ENCODE data around the gene CARD19.
A peak's percentile ranks its signal among the peaks of the same experiment; 100 is the strongest.

CARD19 gene

DNA sequence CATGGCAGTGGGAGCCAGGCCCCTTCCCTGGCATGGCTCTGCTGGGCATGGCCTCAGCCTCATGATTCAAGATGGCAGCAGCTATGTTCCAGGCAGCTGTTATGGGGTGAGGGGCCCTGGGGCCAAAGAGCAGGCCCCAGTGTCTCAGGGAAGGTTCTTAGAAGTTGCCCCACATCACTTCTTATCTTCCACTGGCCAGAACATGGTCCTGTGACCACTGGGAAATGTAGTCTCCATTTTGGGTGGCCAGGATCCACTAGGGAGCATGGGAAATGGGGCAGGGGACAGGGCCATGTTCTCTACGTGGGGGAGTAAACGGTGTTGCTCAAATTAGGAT, 19.3 kb upstream of the CARD19 start:
- TF ChIP-seq OSR1 (CRISPR knock-in tag; IDR thresholded peaks at IDR 0.05), result no peak
- TF ChIP-seq, protein P1, sequence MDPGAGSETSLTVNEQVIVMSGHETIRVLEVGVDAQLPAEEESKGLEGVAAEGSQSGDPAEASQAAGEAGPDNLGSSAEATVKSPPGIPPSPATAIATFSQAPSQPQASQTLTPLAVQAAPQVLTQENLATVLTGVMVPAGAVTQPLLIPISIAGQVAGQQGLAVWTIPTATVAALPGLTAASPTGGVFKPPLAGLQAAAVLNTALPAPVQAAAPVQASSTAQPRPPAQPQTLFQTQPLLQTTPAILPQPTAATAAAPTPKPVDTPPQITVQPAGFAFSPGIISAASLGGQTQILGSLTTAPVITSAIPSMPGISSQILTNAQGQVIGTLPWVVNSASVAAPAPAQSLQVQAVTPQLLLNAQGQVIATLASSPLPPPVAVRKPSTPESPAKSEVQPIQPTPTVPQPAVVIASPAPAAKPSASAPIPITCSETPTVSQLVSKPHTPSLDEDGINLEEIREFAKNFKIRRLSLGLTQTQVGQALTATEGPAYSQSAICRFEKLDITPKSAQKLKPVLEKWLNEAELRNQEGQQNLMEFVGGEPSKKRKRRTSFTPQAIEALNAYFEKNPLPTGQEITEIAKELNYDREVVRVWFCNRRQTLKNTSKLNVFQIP (CRISPR knock-in tag; IDR thresholded peaks at IDR 0.05; ENCODE audit: borderline replicate concordance, low read depth), result no peak
- no peak for TF ChIP-seq CSDC2 (CRISPR knock-in tag; IDR thresholded peaks at IDR 0.05)
- TF ChIP-seq SNAI2 (CRISPR knock-in tag; IDR thresholded peaks at IDR 0.05), result no peak
- no peak for TF ChIP-seq ARNTL (CRISPR knock-in tag; IDR thresholded peaks at IDR 0.05; ENCODE audit: borderline replicate concordance, low read depth)
- no peak for TF ChIP-seq TCF4 (CRISPR knock-in tag; IDR thresholded peaks at IDR 0.05; ENCODE audit: borderline replicate concordance)
- no peak for TF ChIP-seq PPARA (CRISPR knock-in tag; IDR thresholded peaks at IDR 0.05; ENCODE audit: borderline replicate concordance)

DNA sequence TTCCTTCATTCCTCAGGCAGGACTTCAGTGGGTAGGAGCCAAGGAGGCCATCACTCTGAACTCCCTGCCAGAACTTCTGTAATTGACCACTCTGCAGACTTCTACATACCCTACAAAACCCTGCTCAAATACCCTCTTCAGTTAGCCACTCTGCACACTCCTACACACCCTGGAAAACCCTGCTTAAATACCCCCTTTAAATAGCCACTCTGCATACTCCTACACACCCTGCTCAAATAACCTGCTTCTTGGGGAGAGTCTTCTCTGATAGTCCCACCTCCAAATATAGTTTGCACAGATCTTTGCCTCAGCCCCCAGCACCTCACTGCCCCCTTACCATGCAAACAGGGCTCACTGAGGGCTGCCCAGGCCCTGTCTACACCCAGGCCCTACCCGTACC, 18.6 kb upstream of the CARD19 start:
- ATAC-seq, result no peak
- TF ChIP-seq ZFP3 (CRISPR knock-in tag; IDR thresholded peaks at IDR 0.05), result peak; percentile 92
- no peak for TF ChIP-seq ZNF565 (CRISPR knock-in tag; conservative IDR thresholded peaks at IDR 0.05; ENCODE audit: low read depth)

More for the DNA sequence above, 19.3 kb upstream of the CARD19 start:
- no peak for ATAC-seq

DNA sequence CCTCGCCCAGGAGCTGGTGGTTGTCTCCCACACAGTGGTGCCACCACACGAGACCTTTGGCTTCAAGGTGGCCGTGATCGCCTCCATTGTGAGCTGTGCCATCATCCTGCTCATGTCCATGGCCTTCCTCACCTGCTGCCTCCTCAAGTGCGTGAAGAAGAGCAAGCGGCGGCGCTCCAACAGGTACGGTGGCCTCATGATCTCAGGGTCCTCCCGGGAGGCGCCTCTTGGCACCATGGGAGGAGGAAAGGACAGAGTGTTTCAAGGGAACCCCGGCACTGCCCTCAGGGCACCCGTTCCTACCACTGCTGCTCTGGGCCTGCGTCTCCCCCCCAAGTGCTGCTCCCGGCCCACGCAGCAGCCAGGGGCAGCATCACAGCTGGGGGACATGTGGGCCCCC, 18.2 kb upstream of the CARD19 start:
- TF ChIP-seq SNAI2 (CRISPR knock-in tag; IDR thresholded peaks at IDR 0.05) (no peak), ISL1 (CRISPR knock-in tag; IDR thresholded peaks at IDR 0.05) (no peak), TCF4 (CRISPR knock-in tag; IDR thresholded peaks at IDR 0.05; ENCODE audit: borderline replicate concordance) (no peak), ZFP3 (CRISPR knock-in tag; IDR thresholded peaks at IDR 0.05) (no peak), ESRRG (CRISPR knock-in tag; IDR thresholded peaks at IDR 0.05) (no peak), ZNF70 (CRISPR knock-in tag; IDR thresholded peaks at IDR 0.05) (no peak), ZC3H10 (CRISPR knock-in tag; IDR thresholded peaks at IDR 0.05) (no peak), OSR1 (CRISPR knock-in tag; IDR thresholded peaks at IDR 0.05) (no peak)
- TF ChIP-seq, protein P1 (CRISPR knock-in tag; IDR thresholded peaks at IDR 0.05; ENCODE audit: borderline replicate concordance, low read depth), result no peak
- TF ChIP-seq, protein P2, sequence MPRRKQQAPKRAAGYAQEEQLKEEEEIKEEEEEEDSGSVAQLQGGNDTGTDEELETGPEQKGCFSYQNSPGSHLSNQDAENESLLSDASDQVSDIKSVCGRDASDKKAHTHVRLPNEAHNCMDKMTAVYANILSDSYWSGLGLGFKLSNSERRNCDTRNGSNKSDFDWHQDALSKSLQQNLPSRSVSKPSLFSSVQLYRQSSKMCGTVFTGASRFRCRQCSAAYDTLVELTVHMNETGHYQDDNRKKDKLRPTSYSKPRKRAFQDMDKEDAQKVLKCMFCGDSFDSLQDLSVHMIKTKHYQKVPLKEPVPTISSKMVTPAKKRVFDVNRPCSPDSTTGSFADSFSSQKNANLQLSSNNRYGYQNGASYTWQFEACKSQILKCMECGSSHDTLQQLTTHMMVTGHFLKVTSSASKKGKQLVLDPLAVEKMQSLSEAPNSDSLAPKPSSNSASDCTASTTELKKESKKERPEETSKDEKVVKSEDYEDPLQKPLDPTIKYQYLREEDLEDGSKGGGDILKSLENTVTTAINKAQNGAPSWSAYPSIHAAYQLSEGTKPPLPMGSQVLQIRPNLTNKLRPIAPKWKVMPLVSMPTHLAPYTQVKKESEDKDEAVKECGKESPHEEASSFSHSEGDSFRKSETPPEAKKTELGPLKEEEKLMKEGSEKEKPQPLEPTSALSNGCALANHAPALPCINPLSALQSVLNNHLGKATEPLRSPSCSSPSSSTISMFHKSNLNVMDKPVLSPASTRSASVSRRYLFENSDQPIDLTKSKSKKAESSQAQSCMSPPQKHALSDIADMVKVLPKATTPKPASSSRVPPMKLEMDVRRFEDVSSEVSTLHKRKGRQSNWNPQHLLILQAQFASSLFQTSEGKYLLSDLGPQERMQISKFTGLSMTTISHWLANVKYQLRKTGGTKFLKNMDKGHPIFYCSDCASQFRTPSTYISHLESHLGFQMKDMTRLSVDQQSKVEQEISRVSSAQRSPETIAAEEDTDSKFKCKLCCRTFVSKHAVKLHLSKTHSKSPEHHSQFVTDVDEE (CRISPR knock-in tag; IDR thresholded peaks at IDR 0.05), result no peak
- TF ChIP-seq, protein P3, sequence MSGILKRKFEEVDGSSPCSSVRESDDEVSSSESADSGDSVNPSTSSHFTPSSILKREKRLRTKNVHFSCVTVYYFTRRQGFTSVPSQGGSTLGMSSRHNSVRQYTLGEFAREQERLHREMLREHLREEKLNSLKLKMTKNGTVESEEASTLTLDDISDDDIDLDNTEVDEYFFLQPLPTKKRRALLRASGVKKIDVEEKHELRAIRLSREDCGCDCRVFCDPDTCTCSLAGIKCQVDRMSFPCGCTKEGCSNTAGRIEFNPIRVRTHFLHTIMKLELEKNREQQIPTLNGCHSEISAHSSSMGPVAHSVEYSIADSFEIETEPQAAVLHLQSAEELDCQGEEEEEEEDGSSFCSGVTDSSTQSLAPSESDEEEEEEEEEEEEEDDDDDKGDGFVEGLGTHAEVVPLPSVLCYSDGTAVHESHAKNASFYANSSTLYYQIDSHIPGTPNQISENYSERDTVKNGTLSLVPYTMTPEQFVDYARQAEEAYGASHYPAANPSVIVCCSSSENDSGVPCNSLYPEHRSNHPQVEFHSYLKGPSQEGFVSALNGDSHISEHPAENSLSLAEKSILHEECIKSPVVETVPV (CRISPR knock-in tag; IDR thresholded peaks at IDR 0.05), result no peak
- ATAC-seq, result no peak

DNA sequence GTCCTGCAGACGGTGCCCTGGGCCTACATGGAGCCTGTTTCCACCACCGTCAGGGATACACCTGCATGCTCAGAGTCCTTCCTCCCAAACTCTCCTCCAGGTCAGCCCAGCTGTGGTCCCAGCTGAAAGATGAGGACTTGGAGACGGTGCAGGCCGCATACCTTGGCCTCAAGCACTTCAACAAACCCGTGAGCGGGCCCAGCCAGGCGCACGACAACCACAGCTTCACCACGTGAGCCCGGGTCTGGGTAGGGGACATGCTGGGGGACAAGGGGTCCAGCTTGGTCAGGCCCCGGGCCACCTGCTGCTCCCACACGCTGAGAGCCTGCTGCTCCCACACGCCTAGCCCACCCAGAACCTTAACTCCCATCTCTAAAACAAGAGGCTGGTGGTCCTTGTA, 16.6 kb upstream of the CARD19 start:
- TF ChIP-seq, protein P4, sequence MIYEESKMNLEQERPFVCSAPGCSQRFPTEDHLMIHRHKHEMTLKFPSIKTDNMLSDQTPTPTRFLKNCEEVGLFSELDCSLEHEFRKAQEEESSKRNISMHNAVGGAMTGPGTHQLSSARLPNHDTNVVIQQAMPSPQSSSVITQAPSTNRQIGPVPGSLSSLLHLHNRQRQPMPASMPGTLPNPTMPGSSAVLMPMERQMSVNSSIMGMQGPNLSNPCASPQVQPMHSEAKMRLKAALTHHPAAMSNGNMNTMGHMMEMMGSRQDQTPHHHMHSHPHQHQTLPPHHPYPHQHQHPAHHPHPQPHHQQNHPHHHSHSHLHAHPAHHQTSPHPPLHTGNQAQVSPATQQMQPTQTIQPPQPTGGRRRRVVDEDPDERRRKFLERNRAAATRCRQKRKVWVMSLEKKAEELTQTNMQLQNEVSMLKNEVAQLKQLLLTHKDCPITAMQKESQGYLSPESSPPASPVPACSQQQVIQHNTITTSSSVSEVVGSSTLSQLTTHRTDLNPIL (CRISPR knock-in tag; IDR thresholded peaks at IDR 0.05; ENCODE audit: low read depth), result no peak
- TF ChIP-seq, protein P1 (CRISPR knock-in tag; IDR thresholded peaks at IDR 0.05; ENCODE audit: borderline replicate concordance, low read depth), result no peak
- no peak for TF ChIP-seq ZC3H10 (CRISPR knock-in tag; IDR thresholded peaks at IDR 0.05)
- no peak for ATAC-seq

Data from SK-N-SH treated with all-trans-retinoic acid at 6 μM for 48 hours (cell line).